Liver (tissue), 3 donors: ENCODE results near the gene METTL25.

ENCODE experiments used
- CTCF ChIP-seq: fragments of 150-350 bp; IDR thresholded peaks from 2 replicates; pipeline ENCODE4 v1.5.1; 2017; ENCODE audit warnings: improper control_type of control experiment, low read depth, low read length; ENCODE audit not compliant: missing input control
- TAF1 ChIP-seq: conservative IDR thresholded peaks from 2 replicates; pipeline ENCODE4 v1.6.1; 2016; ENCODE audit warnings: antibody characterized with exemption, mild to moderate bottlenecking
- donor health status: healthy.
- donor health status: healthy.

DNA sequence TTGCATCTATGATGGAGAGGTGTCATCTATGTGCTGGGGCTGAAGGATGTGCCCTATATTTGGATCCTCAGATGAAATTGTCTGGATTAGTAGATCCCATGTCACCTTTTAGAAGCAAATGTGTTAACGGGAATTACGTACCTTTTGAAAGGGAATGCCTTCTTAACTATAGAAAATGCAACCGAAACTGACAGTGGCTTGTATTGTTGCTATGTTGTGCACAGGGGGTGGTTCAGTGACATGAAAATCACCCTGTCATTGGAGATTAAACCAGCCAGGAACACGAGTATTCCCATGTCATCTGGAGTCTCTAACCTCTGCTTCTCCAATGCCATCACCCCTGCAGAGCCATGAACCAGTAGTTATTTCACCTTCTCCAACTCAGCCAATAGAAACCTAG is 110.2 kb downstream of the METTL25 start:
- TF ChIP-seq CTCF (no peak), TAF1 (no peak)
